Measurements from ENCODE around the gene TBC1D22A.
A peak's percentile ranks its signal among the peaks of the same experiment; 100 is the strongest.

The TBC1D22A gene

GRCh38 chr22:46964773-46965550 lies 202.5 kb downstream of the TBC1D22A start:
- no peak for FAIRE-seq

DNA sequence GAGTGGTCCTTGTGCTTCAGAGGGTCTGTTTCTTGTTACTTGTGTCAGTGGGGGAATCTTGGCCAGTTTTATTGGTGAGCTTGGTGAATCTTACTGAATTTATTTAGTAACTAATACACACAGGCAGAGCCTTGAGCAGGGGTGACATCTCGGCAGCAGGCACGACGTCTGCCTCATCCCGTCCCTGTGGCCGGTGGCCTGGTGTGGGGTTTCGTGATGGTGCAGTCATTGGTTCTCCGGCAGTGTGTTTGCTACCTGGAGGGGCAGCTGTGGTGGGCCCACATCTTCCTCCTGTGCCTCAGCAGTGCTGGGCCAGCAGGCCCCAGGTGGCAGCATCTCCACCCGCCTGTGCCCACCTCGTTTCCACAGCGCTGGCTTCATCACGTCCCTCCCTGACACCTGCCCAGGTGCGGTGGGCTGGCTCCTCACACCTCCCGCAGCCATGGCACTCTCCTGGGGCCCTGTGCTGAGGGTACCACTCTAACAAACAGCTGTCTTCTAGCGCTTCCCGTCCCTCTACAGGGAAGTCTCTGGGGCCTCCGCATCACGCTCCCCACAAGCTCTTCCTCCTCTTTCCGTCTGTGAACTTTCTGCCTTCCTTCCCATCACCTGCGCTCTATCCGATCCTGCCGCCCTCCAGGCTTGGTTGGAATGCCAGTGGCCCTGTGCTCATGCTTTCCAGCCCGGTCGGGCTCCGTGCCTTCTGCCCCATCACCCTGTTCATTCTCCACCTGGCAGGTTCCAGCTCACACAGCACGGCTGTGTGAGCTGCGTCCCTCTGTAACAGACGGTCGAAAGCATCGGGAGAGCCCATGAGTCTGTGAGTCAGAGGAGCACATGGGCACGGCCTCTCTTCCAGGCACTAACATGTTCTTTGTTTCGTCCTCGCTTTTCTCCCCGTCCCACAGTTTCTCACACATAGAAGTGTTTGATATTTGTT lies 203.4 kb downstream of the TBC1D22A start:
- FAIRE-seq = no peak

- FAIRE-seq = no peak
Measured at GRCh38 chr22:46966495-46966845, 204.0 kb downstream of the TBC1D22A start.

DNA sequence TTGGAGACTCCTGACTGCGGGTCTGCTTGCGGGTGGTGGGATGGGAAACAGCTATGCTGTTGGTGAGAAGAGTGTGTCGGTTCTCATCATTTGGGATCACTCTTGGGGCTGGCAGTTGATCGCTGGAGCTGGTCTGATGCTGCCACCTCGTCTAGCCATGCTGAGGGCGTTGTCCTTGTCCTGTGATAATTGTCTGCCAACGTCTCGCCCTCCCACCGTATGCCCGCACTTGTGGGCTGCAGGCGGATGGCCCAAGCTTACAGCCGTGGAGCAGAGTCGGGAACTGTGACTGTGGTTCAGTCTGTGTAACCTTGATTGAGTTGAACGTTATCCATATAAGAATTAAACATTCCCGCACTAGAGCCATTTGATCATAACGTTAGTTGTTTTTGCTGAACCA lies 204.4 kb downstream of the TBC1D22A start:
- FAIRE-seq = no peak

- FAIRE-seq = no peak
Measured at GRCh38 chr22:46967445-46968358, 205.3 kb downstream of the TBC1D22A start.

DNA sequence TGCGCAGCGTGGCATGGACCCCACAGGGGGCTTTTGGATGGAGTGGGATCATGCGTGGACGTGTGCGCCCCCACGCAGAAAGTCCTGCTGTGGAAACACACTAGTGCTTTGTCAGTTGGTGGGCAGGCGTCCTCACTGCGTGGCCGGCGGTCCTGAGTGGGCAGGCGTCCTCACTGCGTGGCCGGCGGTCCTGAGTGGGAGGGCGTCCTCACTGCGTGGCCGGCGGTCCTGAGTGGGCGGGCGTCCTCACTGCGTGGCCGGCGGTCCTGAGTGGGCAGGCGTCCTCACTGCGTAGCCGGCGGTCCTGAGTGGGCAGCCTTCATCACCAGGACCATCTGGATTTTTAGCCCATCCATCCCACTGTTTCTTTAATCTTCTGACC lies 205.9 kb downstream of the TBC1D22A start:
- FAIRE-seq = no peak

DNA sequence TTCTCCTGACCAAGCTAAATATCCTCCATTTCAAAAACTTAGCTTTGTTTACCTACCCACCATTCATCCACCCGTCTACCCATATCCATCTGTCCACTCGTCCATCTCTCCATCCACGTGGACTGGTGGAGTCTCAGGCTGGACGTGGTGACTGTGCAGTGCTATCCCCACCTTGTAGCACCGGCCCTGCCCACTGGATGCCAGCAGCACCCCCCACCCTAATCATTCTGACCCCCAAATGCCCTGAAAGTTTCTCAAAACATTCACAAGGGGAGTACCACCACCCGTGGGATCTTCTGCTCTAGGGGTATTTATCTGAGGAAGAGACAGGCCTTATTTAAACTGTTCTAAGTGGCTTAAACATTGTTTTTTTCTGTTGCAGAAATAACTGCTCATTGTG lies 206.4 kb downstream of the TBC1D22A start:
- FAIRE-seq = no peak

GRCh38 chr22:46969491-46969890 lies 207.0 kb downstream of the TBC1D22A start:
- FAIRE-seq = no peak

- no peak for FAIRE-seq
Measured at GRCh38 chr22:46969961-46970360, 207.5 kb downstream of the TBC1D22A start.

- no peak for FAIRE-seq
Measured at GRCh38 chr22:46970411-46971098, 208.1 kb downstream of the TBC1D22A start.

DNA sequence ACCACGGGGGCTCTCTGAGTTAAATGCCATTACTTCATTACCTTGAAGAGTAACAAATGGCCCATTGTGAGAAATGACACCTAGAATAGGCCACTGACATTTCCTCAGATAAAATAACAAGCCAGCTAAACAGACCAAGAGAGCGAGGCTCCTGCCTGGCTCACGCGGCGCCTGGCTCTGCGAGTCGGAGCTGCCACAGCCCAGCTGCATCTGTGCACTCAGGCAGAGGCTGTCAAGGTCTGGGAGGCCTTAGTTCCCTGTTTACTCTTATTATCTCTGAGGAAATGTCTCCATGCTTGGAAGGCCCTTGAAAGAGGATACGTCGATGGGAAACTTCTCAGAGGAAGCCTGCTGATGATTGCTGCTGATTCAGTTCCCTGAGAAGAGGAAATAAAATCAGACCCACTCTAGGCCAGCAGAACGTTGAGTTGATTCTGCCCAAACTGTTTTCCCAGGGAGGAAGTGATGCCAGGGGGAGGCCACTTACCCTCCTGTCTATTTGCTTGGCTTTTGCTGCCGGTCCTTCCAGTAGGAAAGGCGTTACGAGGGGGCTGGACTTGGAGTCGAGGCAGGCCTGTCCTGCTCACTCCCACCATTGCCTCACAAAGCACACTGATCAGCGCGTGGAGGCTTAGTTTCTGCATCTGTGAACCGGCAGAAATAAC lies 208.8 kb downstream of the TBC1D22A start:
- FAIRE-seq = no peak

DNA sequence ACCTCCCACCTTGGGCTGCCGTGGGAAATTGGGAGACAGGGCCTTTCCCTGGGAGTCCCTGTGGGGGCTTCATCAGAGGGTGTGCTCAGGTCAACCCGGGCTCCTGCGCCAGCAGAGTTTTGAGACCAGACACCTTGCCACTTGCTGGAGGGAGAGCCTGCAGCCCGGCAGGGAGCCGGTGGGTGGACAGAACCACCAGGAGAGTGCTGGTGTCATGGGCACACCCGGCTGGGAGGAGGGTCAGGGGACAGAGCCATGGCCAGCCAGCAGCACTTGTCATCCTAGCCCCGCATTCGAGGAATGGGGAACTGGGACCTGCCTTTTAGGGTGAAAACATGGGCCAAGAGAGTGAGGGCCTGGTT lies 209.3 kb downstream of the TBC1D22A start:
- no peak for FAIRE-seq

DNA sequence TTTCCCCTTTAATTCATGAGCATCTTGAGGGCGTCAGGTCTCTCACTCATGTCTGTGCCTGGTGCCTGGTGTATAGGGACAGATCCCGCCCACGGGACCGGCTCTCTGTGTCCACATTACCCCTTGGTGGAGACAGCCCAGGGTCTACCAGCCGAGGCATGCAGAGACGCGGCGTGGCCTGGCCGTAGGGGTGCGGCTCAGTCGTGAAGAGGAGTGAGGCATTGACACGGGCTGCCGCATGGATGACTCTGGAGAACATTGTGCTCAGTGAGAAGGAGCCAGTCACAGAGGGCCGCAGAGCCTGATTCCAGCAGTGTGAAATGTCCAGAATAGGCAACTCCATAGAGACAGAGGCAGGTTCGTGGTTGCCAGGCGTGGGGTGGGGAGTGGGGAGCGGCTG lies 209.8 kb downstream of the TBC1D22A start:
- FAIRE-seq = no peak

DNA sequence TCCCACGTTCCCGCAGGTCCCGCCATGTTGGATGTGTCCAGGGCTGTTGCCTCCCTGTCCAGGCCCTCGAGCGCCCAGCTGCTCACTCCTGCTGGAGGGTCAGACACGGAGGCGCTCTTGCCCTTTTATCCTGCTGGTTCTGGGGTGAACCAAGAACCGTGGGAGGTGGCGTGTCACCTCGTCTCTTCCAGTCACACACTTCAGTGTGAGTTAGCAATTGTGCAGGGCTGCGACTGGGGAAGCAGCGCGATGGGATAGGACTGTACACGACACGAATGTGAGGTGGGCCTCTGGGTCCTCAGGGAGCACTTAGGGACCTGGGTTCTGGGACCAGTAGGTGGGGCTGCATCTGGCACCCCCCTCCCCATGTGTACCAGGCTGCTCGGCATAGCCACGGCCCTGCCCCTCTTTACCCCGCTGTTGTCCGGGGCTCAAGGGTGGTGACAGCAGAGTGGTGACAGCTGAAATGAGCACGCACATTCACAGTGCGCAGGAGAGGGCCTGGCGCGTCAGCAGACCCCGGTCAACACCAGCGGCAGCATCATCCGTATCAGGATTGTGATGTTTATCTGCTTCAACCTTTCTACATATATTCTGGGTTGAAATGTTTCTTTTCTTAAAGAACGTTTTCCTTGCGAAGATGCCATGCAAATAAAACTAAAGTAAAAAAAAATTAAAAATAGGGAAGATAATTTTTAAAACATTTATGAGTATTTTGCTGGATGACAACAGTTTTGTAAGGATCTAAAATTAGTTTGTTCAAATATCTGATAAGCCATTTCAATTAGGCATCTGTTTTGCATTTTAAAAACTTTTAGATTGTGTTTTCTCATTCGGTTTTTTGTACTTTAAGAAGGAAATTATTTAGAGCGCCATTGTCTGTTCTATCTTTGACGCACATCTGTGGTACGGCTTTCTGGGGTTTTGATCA lies 210.7 kb downstream of the TBC1D22A start:
- FAIRE-seq = peak; percentile 16

DNA sequence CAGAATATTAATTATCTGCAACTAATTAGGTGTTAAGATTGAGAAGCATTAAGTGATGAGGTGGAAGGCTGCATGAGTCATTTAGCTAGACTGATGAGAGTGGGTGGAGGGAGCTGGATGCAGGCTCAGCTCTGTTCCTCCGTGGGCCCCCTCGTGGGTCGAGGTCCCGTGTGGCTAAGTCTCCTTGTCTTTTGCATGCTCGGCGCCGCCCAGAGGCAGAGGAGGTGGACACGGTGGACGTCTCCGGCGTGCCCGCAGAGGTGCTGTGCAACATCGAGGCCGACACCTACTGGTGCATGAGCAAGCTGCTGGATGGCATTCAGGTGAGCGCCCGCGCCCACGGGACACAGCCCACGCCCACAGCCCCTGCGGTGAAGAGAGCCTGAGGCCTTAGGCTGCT lies 211.6 kb downstream of the TBC1D22A start:
- FAIRE-seq = no peak

DNA sequence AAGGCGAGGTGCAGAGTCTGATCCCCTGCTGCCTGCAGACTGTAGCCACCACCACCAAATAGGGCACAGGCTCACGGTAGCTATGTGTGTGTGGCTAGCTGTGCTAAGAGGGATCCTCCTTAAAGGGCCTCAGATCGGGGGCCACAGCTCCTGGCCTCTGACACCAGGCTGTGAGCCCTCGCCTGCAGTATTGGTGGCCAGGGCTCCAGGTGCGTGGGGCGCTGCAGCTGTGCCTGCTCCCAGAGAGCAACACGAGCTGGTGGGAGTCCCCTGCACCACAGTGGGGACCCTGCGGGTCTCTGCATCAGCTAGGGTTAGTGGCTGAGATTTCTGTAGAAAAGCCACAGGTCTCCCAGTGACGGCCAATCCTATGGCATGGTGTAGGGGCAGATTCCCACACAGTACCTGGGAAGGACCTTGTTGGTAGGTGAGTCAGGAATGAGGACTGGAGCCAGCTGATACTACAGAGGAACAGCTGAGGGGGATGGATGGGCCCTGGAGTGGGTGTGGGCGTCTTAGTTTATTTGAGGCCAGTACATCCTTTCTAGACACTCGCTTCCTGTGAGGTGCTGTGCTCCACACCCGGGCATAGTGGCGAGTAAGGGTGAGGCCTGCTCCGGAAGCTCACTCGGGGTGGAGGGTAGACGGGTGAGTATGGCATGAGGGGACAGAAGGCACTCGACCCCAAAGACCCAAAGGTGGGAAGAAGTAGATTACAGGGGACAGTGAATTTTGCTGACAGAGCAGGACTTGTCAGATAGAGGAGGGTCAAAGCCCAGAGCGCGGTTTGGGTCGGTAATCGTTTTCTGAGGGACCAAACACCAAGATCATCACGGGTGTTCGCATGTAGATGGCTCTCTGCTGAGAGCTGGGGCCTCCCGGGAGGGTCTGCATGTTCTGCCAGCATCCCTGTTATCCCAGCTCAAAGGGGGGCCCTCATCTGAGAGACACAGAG lies 212.5 kb downstream of the TBC1D22A start:
- FAIRE-seq = no peak

DNA sequence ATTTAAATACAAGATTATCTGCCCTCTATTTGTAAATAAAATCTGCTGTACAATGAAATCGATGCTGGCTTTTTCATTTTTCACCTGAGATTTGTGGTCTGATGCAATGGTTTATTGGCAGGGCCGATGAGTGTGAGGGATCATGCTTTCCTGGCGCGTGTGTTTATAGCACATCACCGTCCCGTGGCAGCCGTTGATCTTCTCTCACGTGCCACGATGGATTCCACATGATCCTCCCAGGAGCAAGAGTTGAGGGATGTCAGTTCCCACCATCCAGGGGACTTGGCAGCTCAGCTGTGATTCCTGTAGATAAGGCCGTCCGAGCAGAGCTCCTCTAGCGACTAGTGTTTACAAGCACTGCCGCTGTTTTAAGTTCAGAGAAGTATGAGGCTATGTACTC lies 213.7 kb downstream of the TBC1D22A start:
- FAIRE-seq = no peak

- no peak for FAIRE-seq
Measured at GRCh38 chr22:46976598-46976997, 214.1 kb downstream of the TBC1D22A start.

DNA sequence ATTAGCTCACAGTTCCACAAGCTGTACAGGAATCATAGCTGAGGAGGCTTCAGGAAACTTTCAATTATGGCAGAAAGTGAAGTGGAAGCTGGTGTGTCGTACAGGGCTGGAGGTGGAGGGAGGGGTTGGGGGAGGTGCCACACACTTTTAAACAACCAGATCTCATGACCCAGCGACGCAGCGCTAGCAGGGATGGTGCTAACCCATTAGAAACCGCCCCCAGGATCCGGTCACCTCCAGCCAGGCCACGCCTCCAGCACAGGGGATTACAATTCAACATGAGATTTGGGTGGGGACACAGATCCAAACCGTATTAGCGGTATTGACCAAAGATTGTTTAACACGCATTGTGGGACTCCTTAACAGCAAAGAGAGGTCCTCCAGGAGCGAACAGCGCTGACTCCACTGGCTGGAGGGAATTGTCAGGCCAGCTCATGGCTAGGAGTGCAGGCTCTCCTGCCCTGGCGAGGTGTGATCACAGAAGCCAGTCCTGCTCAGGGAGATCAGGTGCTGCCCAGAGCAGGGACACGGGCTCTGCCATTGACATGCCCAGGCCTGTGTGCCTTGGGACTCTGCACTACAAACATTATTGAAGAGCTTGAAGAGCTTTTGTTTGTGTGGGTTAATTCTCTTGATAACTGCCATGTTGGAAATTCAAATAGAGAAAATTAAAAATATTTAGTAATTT lies 215.3 kb downstream of the TBC1D22A start:
- no peak for FAIRE-seq

Measured in A204.1 (cell line).